Measurements from ENCODE around the gene OR4E1. TPM values are rescaled to one million over a fixed set of nuclear protein-coding genes. Genes with fewer than 3 reads are reported as not detected.

OR4E1 gene
- total RNA-seq, 1 donor from 2014 or later = not detected

DNA sequence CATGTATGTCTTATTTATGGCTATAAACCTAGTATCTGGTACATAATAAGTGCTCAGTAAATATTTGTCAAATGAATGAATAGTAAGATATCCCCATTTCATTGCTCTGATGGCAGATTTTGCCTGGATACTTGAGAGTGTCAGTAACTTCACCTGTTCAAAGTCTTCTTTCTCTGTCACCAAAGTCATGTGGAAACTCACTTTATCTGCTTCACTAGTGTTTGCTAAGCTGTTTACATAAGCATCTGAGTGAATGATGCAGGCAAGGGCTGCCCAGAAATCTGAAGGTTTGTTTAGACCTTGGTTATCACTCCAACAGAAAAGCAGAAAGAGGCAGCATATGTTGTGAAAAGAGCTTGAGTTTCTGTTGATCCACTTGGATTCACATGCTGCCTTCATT is 4.3 kb downstream of the OR4E1 start:
- H3K27me3 ChIP-seq (ENCODE audit: control insufficient read depth, insufficient read depth, low read length) = no peaks in the 10 kb centered on the region
- H3K4me3 ChIP-seq (ENCODE audit: low read depth, low read length) = no peak overlapping the region
- DNase-seq (ENCODE audit: low read depth) (no peak), FAIRE-seq (no peak)
- H3K36me3 ChIP-seq (ENCODE audit: control insufficient read depth, insufficient read depth, low read length) = no peaks in the 10 kb centered on the region
- TF ChIP-seq, protein P1, sequence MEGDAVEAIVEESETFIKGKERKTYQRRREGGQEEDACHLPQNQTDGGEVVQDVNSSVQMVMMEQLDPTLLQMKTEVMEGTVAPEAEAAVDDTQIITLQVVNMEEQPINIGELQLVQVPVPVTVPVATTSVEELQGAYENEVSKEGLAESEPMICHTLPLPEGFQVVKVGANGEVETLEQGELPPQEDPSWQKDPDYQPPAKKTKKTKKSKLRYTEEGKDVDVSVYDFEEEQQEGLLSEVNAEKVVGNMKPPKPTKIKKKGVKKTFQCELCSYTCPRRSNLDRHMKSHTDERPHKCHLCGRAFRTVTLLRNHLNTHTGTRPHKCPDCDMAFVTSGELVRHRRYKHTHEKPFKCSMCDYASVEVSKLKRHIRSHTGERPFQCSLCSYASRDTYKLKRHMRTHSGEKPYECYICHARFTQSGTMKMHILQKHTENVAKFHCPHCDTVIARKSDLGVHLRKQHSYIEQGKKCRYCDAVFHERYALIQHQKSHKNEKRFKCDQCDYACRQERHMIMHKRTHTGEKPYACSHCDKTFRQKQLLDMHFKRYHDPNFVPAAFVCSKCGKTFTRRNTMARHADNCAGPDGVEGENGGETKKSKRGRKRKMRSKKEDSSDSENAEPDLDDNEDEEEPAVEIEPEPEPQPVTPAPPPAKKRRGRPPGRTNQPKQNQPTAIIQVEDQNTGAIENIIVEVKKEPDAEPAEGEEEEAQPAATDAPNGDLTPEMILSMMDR (IDR thresholded peaks at IDR 0.05; ENCODE audit: insufficient read depth, low read length, severe bottlenecking) = no peak

DNA sequence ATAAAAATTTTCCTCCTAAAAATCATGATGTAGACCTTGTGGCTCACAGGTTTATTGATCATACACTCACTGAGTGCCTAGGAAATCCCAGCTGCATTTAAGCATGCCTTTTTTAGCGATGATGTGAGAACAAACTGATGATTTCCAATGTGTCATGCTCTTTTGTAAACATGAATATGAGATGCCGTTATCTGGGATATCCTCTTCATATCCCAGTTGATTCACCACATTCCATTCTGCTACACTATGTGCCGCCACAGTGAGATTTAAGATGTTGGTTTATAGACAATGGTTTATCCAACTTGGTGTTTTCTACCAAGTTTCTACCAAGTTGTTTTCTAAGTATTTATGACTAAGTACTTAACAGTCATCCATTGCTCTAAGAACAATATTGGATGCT is 5.2 kb downstream of the OR4E1 start:
- FAIRE-seq (no peak), DNase-seq (ENCODE audit: low read depth) (peak; percentile 64)
- Histone ChIP-seq H3K4me3 (ENCODE audit: low read depth, low read length) (no peak overlapping the region), H3K36me3 (ENCODE audit: control insufficient read depth, insufficient read depth, low read length) (no peaks in the 10 kb centered on the region), H3K27me3 (ENCODE audit: control insufficient read depth, insufficient read depth, low read length) (no peaks in the 10 kb centered on the region)
- TF ChIP-seq, protein P1 (IDR thresholded peaks at IDR 0.05; ENCODE audit: insufficient read depth, low read length, severe bottlenecking) = no peak

DNA sequence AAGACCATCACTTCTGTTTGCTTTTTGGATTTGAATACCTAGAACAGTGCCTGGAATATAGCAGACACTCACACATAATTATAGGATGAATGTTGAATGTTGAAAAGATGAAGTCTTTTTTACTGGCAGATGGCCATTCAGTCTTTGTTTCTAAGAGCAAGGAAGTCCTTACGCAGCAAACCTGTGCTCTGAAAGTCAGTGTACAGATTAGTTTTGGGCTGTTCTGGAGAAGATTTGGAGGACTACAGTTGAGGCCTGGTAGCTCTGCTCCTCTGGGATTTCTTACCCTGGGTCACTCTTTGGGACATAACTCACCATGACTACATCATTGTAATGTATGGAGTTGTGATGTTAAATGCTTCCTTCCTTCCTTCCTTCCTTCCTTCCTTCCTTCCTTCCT is 16.6 kb downstream of the OR4E1 start:
- H3K27me3 ChIP-seq (ENCODE audit: control insufficient read depth, insufficient read depth, low read length) = no peaks in the 10 kb centered on the region
- TF ChIP-seq, protein P1 (IDR thresholded peaks at IDR 0.05; ENCODE audit: insufficient read depth, low read length, severe bottlenecking) = no peak
- no peak overlapping the region for H3K4me3 ChIP-seq (ENCODE audit: low read depth, low read length)
- FAIRE-seq (no peak), DNase-seq (ENCODE audit: low read depth) (no peak)
- H3K36me3 ChIP-seq (ENCODE audit: control insufficient read depth, insufficient read depth, low read length) = no peaks in the 10 kb centered on the region

DNA sequence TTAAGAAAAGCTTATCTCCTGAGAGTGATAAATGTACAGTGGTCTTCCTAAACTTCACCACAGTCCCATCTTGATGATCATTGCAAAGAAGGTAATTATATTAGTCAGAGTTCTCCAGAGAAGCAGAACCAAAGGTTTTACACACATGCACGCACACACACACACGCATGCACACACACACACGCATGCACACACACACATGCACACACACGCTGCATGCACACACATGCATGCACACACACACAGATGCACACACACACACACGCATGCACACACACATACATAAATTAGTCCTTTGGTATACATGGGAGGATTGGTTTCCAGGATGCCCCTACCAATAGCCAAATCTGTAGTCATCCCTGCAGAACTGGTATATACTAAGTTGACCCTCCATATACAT is 19.4 kb downstream of the OR4E1 start:
- H3K27me3 ChIP-seq (ENCODE audit: control insufficient read depth, insufficient read depth, low read length) = no peaks in the 10 kb centered on the region
- DNase-seq (ENCODE audit: low read depth) (no peak), FAIRE-seq (peak; percentile 66)
- TF ChIP-seq, protein P1 (IDR thresholded peaks at IDR 0.05; ENCODE audit: insufficient read depth, low read length, severe bottlenecking) = no peak
- no peaks in the 10 kb centered on the region for H3K36me3 ChIP-seq (ENCODE audit: control insufficient read depth, insufficient read depth, low read length)
- no peak overlapping the region for H3K4me3 ChIP-seq (ENCODE audit: low read depth, low read length)

DNA sequence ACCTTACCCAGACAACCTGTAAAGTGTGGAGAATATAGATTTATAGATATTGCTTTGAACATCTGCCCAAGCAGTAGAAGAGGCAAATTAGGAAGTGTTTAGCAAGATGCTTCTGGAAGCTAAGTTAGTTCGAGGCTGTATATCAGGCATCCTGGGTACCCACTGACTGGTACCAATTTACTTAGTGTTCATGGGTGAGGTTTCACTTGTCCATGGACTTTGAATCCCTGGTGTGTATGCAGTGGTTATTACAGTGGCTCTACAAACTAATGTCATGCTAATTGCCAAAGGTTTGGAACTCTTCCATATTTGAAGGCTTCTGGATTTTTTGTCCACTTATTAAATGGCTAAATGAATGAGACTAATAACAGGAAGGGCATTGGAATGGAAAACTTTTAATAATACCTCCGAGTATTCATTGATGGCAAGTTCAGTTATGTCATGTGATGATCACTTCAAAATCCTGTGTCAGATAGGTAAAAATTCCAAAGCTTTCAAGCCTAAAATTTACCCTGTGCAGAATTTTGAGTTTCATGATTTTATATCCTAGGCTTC is 20.2 kb downstream of the OR4E1 start, which contains the start of gene OR4E2:
OR4E2 (plus strand) TSS at position 505 of the 555 bp plus-strand sequence. CDS start 11,248 bp downstream, outside the sequence.
- Histone ChIP-seq H3K4me3 (ENCODE audit: low read depth, low read length) (no peak within 1 kb of the TSS), H3K36me3 (ENCODE audit: control insufficient read depth, insufficient read depth, low read length) (no peaks in the 10 kb centered on the region), H3K27me3 (ENCODE audit: control insufficient read depth, insufficient read depth, low read length) (no peaks in the 10 kb centered on the region)
- FAIRE-seq (no peak), DNase-seq (ENCODE audit: low read depth) (no peak)
- TF ChIP-seq, protein P1 (IDR thresholded peaks at IDR 0.05; ENCODE audit: insufficient read depth, low read length, severe bottlenecking) = no peak

DNA sequence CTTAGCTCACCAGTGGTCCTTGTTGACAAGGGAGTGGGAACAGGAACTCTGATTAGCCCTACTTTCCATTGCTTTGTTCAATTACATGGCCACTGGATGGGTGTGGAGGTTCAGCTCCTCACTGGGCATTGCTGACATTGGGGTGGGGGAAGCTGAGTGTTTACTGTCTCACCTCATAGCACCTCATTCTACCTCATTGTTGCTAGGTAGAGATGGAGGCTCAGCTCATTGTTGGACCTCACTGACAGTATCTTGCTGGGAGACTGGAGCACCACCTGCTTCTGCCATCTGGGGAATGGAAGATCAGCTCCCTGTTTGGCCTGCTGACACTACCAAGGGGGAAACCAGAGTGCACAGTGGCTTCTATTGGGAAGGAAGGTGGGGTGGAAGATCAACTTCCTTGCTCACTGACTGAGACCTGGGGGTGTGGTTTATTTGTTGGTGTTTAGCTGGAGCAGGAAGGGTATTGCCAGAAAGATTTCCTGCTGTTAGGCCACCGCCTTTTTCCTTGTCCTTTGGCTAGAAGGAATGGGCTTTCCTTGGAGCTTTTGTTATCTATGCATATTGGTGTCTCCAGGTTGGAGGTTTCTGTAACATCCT is 21.3 kb downstream of the OR4E1 start:
- H3K36me3 ChIP-seq (ENCODE audit: control insufficient read depth, insufficient read depth, low read length) = no peaks in the 10 kb centered on the region
- FAIRE-seq (no peak), DNase-seq (ENCODE audit: low read depth) (no peak)
- TF ChIP-seq, protein P1 (IDR thresholded peaks at IDR 0.05; ENCODE audit: insufficient read depth, low read length, severe bottlenecking) = no peak
- H3K27me3 ChIP-seq (ENCODE audit: control insufficient read depth, insufficient read depth, low read length) = no peaks in the 10 kb centered on the region
- H3K4me3 ChIP-seq (ENCODE audit: low read depth, low read length) = no peak overlapping the region

Measured in bronchial epithelial cell (primary cell).